ENCODE data around the gene RALGPS2. TPM values are rescaled to one million over a fixed set of nuclear protein-coding genes. Genes with fewer than 3 reads are reported as not detected.

Gene RALGPS2
- total RNA-seq, 1 donor from 2014 or later = 78.7 TPM

DNA sequence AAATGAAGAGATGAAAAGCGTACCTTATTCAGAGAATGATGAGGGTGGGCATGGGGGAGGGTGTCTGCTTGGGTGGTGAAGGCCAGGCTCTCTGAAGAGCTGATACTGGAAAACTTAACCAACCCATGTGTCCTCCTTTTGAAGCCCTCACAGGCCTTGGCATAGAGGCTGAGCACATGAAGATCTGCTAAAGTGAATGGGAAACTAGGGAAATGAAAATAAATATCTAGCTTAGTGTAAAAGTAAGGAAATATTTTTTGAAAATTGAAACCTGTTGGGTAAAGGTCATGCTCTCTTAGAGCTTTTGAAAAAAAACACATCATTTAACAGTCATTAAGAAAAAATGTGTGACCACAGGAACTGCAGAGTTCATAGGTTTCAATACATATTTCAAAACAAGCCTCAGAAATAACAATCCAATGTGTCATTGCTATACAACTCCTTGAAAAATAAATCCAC, 40.5 kb upstream of the RALGPS2 start:
- Mint-ChIP-seq H3K9me3 (no peaks in the 10 kb centered on the region), H3K36me3 (no peaks in the 10 kb centered on the region), H3K27ac (no peak overlapping the region), H3K4me1 (no peaks in the 10 kb centered on the region), H3K4me3 (no peak overlapping the region), H3K27me3 (ENCODE audit: insufficient read depth, low read depth) (peaks cover 2% of the 10 kb centered on the region)
- H3K9me3 ChIP-seq (ENCODE audit: low read depth) = no peaks in the 10 kb centered on the region
- DNase-seq (ENCODE audit: low spot score) = no peak
- H3K4me3 ChIP-seq = no peak overlapping the region
- no peaks in the 10 kb centered on the region for H3K4me1 ChIP-seq
- H4K20me1 ChIP-seq (ENCODE audit: low read depth) = no peaks in the 10 kb centered on the region
- no peaks in the 10 kb centered on the region for H3K79me2 ChIP-seq (ENCODE audit: low read depth)
- TF ChIP-seq EZH2phosphoT487 (IDR thresholded peaks at IDR 0.05) (no peak), EZH2 (IDR thresholded peaks at IDR 0.05) (no peak)
- TF ChIP-seq, protein P1, sequence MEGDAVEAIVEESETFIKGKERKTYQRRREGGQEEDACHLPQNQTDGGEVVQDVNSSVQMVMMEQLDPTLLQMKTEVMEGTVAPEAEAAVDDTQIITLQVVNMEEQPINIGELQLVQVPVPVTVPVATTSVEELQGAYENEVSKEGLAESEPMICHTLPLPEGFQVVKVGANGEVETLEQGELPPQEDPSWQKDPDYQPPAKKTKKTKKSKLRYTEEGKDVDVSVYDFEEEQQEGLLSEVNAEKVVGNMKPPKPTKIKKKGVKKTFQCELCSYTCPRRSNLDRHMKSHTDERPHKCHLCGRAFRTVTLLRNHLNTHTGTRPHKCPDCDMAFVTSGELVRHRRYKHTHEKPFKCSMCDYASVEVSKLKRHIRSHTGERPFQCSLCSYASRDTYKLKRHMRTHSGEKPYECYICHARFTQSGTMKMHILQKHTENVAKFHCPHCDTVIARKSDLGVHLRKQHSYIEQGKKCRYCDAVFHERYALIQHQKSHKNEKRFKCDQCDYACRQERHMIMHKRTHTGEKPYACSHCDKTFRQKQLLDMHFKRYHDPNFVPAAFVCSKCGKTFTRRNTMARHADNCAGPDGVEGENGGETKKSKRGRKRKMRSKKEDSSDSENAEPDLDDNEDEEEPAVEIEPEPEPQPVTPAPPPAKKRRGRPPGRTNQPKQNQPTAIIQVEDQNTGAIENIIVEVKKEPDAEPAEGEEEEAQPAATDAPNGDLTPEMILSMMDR (IDR thresholded peaks at IDR 0.05) = no peak
- no peak overlapping the region for H3K27ac ChIP-seq
- no peaks in the 10 kb centered on the region for H3K27me3 ChIP-seq
- H2AFZ ChIP-seq (replicated peaks) = no peak overlapping the region
- no peaks in the 10 kb centered on the region for H3K36me3 ChIP-seq
- H3F3A ChIP-seq (ENCODE audit: low read depth) = no peaks in the 10 kb centered on the region
- H3K9ac ChIP-seq = no peak overlapping the region
- H3K4me2 ChIP-seq = no peak overlapping the region

DNA sequence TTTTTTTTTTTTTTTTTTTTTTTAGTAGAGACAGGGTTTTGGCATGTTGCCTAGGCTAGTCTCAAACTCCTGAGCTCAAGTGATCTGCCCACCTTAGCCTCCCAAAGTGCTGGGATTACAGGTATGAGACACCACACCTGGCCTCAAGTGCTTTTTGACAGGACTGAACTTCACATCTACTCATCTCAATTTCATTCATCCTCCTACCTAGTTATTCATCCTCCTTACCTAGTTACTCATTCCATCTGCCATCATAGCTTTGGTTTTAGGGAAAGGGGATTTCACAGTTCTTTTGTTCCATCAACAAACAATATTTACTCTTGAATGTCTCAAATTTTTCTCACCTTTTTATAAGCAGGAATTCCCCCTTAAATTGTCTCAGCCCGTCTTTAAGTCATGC, 38.6 kb upstream of the RALGPS2 start:
- Mint-ChIP-seq H3K4me3 (no peak overlapping the region), H3K9me3 (no peaks in the 10 kb centered on the region), H3K27ac (no peak overlapping the region), H3K27me3 (ENCODE audit: insufficient read depth, low read depth) (peaks cover 2% of the 10 kb centered on the region), H3K4me1 (no peaks in the 10 kb centered on the region), H3K36me3 (no peaks in the 10 kb centered on the region)
- H3F3A ChIP-seq (ENCODE audit: low read depth) = no peaks in the 10 kb centered on the region
- H3K9ac ChIP-seq = no peak overlapping the region
- H3K4me2 ChIP-seq = no peak overlapping the region
- no peaks in the 10 kb centered on the region for H3K79me2 ChIP-seq (ENCODE audit: low read depth)
- no peaks in the 10 kb centered on the region for H3K27me3 ChIP-seq
- no peaks in the 10 kb centered on the region for H4K20me1 ChIP-seq (ENCODE audit: low read depth)
- H2AFZ ChIP-seq (replicated peaks) = no peak overlapping the region
- no peaks in the 10 kb centered on the region for H3K9me3 ChIP-seq (ENCODE audit: low read depth)
- no peaks in the 10 kb centered on the region for H3K4me1 ChIP-seq
- no peaks in the 10 kb centered on the region for H3K36me3 ChIP-seq
- H3K27ac ChIP-seq = no peak overlapping the region
- H3K4me3 ChIP-seq = no peak overlapping the region
- no peak for DNase-seq (ENCODE audit: low spot score)
- TF ChIP-seq EZH2phosphoT487 (IDR thresholded peaks at IDR 0.05) = no peak
- TF ChIP-seq EZH2 (IDR thresholded peaks at IDR 0.05) = no peak
- TF ChIP-seq, protein P1 (IDR thresholded peaks at IDR 0.05) = no peak

DNA sequence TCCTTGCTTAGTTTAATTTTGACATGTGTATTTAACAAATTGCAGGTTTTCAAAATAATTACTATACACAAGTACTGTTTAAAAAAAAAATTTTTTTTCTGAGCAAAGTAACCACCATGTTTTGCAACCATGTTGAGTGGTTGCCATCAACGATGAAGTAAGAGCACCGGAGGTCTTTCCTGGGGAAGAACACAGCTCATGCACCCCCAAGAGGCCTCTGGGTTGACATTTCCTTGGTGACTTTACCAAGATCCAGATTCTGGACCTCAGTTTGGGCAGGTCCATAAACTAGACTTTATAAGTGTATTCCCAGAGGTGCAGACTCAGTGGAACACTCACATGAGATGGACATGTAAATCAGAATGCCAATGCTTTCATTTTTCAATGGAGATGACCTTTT, 36.8 kb upstream of the RALGPS2 start:
- H3K9ac ChIP-seq = no peak overlapping the region
- H3K4me1 ChIP-seq = no peaks in the 10 kb centered on the region
- Mint-ChIP-seq H3K27ac (no peak overlapping the region), H3K36me3 (no peaks in the 10 kb centered on the region), H3K4me1 (peaks cover under 1% of the 10 kb centered on the region), H3K4me3 (no peak overlapping the region), H3K9me3 (no peaks in the 10 kb centered on the region), H3K27me3 (ENCODE audit: insufficient read depth, low read depth) (peaks cover 4% of the 10 kb centered on the region)
- no peak overlapping the region for H3K4me3 ChIP-seq
- no peak overlapping the region for H2AFZ ChIP-seq (replicated peaks)
- H3K9me3 ChIP-seq (ENCODE audit: low read depth) = no peaks in the 10 kb centered on the region
- H3F3A ChIP-seq (ENCODE audit: low read depth) = no peaks in the 10 kb centered on the region
- no peaks in the 10 kb centered on the region for H3K36me3 ChIP-seq
- DNase-seq (ENCODE audit: low spot score) = no peak
- no peak overlapping the region for H3K4me2 ChIP-seq
- H4K20me1 ChIP-seq (ENCODE audit: low read depth) = no peaks in the 10 kb centered on the region
- H3K27ac ChIP-seq = no peak overlapping the region
- TF ChIP-seq, protein P1 (IDR thresholded peaks at IDR 0.05) = no peak
- no peak for TF ChIP-seq EZH2phosphoT487 (IDR thresholded peaks at IDR 0.05)
- TF ChIP-seq EZH2 (IDR thresholded peaks at IDR 0.05) = no peak
- H3K79me2 ChIP-seq (ENCODE audit: low read depth) = no peaks in the 10 kb centered on the region
- no peaks in the 10 kb centered on the region for H3K27me3 ChIP-seq

All from neural progenitor cell (in vitro differentiated cells).